BE2C (cell line): ENCODE data around the gene NIT1.

ENCODE experiments used
- DNase-seq: peaks from one replicate; pipeline ENCODE4 v3.0.0-alpha.2; 2020
- H3K27me3 ChIP-seq: fragments of 250-450 bp; sonication (Bioruptor Pico); 2 replicates; pipeline ENCODE4 v1.5.1; 2020; ENCODE audit warnings: mild to moderate bottlenecking
- H3K36me3 ChIP-seq: fragments of 250-450 bp; sonication (Bioruptor Pico); 2 replicates; pipeline ENCODE4 v1.5.1; 2020; ENCODE audit warnings: mild to moderate bottlenecking
- H3K4me1 ChIP-seq: fragments of 250-450 bp; sonication (Bioruptor Pico); 2 replicates; pipeline ENCODE4 v1.5.1; 2020
- H3K4me3 ChIP-seq: 2 replicates; pipeline ENCODE4 v1.5.1; 2011; ENCODE audit warnings: low read depth, low read length
- H3K9me3 ChIP-seq: fragments of 250-450 bp; sonication (Bioruptor Pico); 2 replicates; pipeline ENCODE4 v1.5.1; 2020
- CTCF ChIP-seq: IDR thresholded peaks from 2 replicates; pipeline ENCODE4 v1.5.1; 2012; ENCODE audit warnings: mild to moderate bottlenecking, low read depth, low read length

Gene NIT1

GRCh38 chr1:161166669-161167548, 49.0 kb downstream of the NIT1 start:
- H3K9me3 ChIP-seq = no peaks in the 10 kb centered on the region
- peak; percentile 48 for DNase-seq

GRCh38 chr1:161168906-161169305, 51.0 kb downstream of the NIT1 start:
- Histone ChIP-seq H3K27me3 (no peaks in the 10 kb centered on the region), H3K9me3 (no peaks in the 10 kb centered on the region), H3K4me1 (no peaks in the 10 kb centered on the region), H3K36me3 (peaks cover 35% of the 10 kb centered on the region), H3K4me3 (no peak overlapping the region)
- DNase-seq = no peak
- no peak for TF ChIP-seq CTCF

More at GRCh38 chr1:161166669-161167548, 49.0 kb downstream of the NIT1 start:
- no peak for TF ChIP-seq CTCF
- H3K27me3 ChIP-seq = no peaks in the 10 kb centered on the region
- H3K4me1 ChIP-seq = no peaks in the 10 kb centered on the region
- H3K4me3 ChIP-seq = peak overlapping the region; percentile 84
- H3K36me3 ChIP-seq = peaks cover 16% of the 10 kb centered on the region
